ENCODE results near the gene MESP2. TPM values are rescaled to one million over a fixed set of nuclear protein-coding genes. Genes with fewer than 3 reads are reported as not detected.

MESP2 gene
- total RNA-seq, 1 experiment from 2014 or later = not detected

DNA sequence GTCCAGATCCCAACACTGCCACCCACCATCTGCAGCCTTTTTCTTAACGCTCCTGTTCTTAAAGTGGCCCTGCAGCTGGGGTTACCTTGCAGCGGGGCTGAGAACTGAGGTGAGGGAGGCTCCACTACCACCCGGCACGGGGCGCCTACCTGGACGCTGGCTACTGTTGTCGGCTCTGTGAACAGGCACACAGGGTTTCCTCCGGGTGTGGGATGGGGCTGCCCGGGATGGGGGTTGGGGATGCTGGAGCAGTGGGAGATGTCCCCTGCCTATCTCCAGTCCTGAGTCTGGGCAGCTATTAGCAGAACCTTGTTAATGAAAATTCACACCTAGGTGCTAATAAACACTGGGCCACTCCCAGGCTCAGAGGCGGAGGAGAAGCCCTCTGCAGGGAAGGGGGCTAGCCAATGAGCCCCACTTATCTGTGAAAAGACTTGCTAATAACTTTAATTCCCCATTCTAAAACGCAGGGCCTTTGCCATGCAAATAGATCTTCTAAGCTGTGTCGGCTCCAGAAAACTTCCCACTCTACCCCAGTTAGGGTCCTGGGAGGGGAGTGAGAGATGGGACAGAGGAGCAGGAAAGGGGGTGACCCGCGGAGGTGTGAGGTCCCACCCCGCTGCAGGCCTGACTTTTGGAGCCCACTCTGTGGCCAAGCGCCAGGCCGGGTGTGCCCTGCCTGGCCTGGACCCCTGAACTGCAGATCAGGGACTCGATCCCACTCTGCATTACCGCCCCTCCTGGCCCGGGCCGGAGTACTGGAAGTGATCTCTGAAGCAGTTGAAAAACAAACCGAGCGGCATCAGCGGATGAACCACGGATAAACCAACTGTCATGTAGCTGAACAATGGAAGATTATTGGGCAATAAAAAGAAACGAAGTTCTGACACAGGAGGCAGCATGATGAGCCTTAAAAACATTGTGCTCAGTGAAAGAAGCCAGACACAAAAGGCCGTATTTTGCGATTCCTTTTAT lies 28.1 kb upstream of the MESP2 start:
- no TSS peak for BruUV-seq (replicated peaks)
- TF ChIP-seq, protein P1, sequence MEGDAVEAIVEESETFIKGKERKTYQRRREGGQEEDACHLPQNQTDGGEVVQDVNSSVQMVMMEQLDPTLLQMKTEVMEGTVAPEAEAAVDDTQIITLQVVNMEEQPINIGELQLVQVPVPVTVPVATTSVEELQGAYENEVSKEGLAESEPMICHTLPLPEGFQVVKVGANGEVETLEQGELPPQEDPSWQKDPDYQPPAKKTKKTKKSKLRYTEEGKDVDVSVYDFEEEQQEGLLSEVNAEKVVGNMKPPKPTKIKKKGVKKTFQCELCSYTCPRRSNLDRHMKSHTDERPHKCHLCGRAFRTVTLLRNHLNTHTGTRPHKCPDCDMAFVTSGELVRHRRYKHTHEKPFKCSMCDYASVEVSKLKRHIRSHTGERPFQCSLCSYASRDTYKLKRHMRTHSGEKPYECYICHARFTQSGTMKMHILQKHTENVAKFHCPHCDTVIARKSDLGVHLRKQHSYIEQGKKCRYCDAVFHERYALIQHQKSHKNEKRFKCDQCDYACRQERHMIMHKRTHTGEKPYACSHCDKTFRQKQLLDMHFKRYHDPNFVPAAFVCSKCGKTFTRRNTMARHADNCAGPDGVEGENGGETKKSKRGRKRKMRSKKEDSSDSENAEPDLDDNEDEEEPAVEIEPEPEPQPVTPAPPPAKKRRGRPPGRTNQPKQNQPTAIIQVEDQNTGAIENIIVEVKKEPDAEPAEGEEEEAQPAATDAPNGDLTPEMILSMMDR (IDR thresholded peaks at IDR 0.05; ENCODE audit: unreplicated experiment) = no peak
- intact Hi-C loops (cut with micrococcal nuclease) = no loop called here
- no peaks in the 10 kb centered on the region for H3K27me3 Mint-ChIP-seq (ENCODE audit: insufficient read depth, unreplicated experiment)
- no peaks in the 10 kb centered on the region for H3K9me3 Mint-ChIP-seq (ENCODE audit: unreplicated experiment)
- H3K4me3 Mint-ChIP-seq (ENCODE audit: unreplicated experiment) = no peak overlapping the region
- no peaks in the 10 kb centered on the region for H3K4me1 Mint-ChIP-seq (ENCODE audit: insufficient read depth, unreplicated experiment)
- no peak for DNase-seq (ENCODE audit: unreplicated experiment)
- ChIA-PET POLR2A (no interaction called here), CTCF (interaction anchor here (1.6 to 2.7 kb wide), 2 partner anchors 127 to 140 kb away, joined by 8 to 11 read pairs; no protein-coding TSS in a partner anchor)
- no peaks in the 10 kb centered on the region for H3K36me3 Mint-ChIP-seq (ENCODE audit: insufficient read depth, unreplicated experiment)
- H3K27ac Mint-ChIP-seq (ENCODE audit: low read depth, unreplicated experiment) = no peak overlapping the region

DNA sequence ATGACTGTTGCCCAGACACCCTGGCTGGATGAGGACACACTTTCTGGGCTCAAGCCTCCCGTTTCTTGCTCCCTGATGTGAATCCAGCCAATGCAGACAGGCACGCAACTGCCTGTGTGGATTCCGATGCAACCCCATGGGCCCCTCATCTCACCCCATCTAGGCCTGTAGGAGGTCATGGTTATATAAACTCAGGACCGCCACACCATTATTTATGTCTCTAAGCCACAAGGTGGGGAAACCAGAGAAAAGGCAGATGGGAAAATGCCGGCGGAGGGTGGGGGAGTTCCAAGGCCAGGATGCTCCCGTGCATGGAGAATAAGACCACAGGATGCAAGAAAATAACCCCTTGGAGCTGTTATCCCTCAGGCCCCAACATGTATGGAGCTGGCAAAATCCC lies 27.1 kb upstream of the MESP2 start:
- H3K36me3 Mint-ChIP-seq (ENCODE audit: insufficient read depth, unreplicated experiment) = no peaks in the 10 kb centered on the region
- H3K27ac Mint-ChIP-seq (ENCODE audit: low read depth, unreplicated experiment) = no peak overlapping the region
- TF ChIP-seq, protein P1 (IDR thresholded peaks at IDR 0.05; ENCODE audit: unreplicated experiment) = no peak
- BruUV-seq (replicated peaks) = no TSS peak
- H3K9me3 Mint-ChIP-seq (ENCODE audit: unreplicated experiment) = no peaks in the 10 kb centered on the region
- H3K27me3 Mint-ChIP-seq (ENCODE audit: insufficient read depth, unreplicated experiment) = no peaks in the 10 kb centered on the region
- no peak for DNase-seq (ENCODE audit: unreplicated experiment)
- no peak overlapping the region for H3K4me3 Mint-ChIP-seq (ENCODE audit: unreplicated experiment)
- ChIA-PET POLR2A (no interaction called here), CTCF (interaction anchor here (0.6 to 2.7 kb wide), 8 partner anchors 9 to 224 kb away, joined by 3 to 11 read pairs (median 4); no protein-coding TSS in a partner anchor)
- intact Hi-C loops (cut with micrococcal nuclease) = no loop called here
- no peaks in the 10 kb centered on the region for H3K4me1 Mint-ChIP-seq (ENCODE audit: insufficient read depth, unreplicated experiment)

DNA sequence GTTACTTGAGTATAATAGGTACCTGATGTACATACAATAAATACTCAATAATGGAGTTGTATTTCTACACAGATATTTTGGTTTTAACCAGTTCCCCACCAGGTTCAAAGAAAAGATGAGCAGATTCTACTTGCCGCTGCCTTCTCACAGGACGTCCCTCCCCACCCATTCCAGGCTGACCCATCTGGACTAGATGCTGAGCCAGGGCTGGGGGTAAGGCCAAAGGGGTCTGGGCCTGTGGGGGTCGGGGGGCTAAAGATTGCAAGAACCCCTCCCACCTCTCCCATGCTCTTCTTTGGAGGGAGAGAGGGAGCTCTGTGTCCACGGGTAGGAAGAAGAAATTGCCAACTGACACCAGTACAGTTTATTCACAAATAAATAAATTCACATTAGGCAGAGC lies 26.6 kb upstream of the MESP2 start:
- ChIA-PET CTCF (interaction anchor here (0.5 to 2.7 kb wide), 9 partner anchors 9 to 373 kb away, joined by 3 to 11 read pairs (median 5); no protein-coding TSS in a partner anchor), POLR2A (no interaction called here)
- Mint-ChIP-seq H3K9me3 (ENCODE audit: unreplicated experiment) (no peaks in the 10 kb centered on the region), H3K27me3 (ENCODE audit: insufficient read depth, unreplicated experiment) (no peaks in the 10 kb centered on the region), H3K27ac (ENCODE audit: low read depth, unreplicated experiment) (no peak overlapping the region), H3K36me3 (ENCODE audit: insufficient read depth, unreplicated experiment) (no peaks in the 10 kb centered on the region), H3K4me3 (ENCODE audit: unreplicated experiment) (peak overlapping the region; percentile 49), H3K4me1 (ENCODE audit: insufficient read depth, unreplicated experiment) (peaks cover 2% of the 10 kb centered on the region)
- no peak for DNase-seq (ENCODE audit: unreplicated experiment)
- BruUV-seq (replicated peaks) = no TSS peak
- TF ChIP-seq, protein P1 (IDR thresholded peaks at IDR 0.05; ENCODE audit: unreplicated experiment) = no peak
- intact Hi-C loops (cut with micrococcal nuclease) = no loop called here

DNA sequence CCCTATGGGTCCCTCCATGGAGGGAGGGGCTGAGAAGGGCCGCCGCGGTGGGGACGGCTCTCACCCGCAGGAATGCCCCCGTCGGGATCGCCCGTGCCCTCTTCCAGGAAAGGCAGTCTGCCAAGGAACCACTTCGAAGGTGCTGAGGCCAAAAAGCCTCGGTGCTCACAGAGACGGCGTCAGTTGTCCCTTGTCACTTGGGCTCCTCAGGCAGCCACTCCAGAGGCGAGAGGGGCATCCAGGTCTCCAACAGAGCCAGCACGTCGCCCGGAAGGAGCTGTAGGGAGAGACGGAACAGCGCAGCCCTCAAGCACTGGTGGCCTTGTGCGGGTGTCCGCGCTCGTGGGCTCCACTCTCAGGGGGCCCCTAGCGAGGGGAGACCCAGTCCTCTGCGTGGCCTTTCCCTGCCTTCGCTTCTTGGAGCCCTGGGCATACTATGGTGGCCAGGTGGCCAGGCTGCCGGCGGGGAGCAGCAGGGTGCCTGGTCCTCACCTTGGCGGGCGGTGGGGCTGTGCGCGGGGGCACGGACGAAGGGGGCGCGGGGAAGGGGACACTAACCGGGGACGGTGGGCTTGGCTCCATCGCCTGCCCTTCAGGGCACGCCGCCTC lies 26.1 kb upstream of the MESP2 start:
- Mint-ChIP-seq H3K27ac (ENCODE audit: low read depth, unreplicated experiment) (no peak overlapping the region), H3K36me3 (ENCODE audit: insufficient read depth, unreplicated experiment) (no peaks in the 10 kb centered on the region), H3K9me3 (ENCODE audit: unreplicated experiment) (no peaks in the 10 kb centered on the region), H3K27me3 (ENCODE audit: insufficient read depth, unreplicated experiment) (no peaks in the 10 kb centered on the region), H3K4me1 (ENCODE audit: insufficient read depth, unreplicated experiment) (peaks cover 6% of the 10 kb centered on the region), H3K4me3 (ENCODE audit: unreplicated experiment) (peak overlapping the region; percentile 49)
- intact Hi-C loops (cut with micrococcal nuclease) = no loop called here
- TF ChIP-seq, protein P1 (IDR thresholded peaks at IDR 0.05; ENCODE audit: unreplicated experiment) = no peak
- DNase-seq (ENCODE audit: unreplicated experiment) = no peak
- CTCF ChIA-PET = interaction anchor here (0.5 to 3.7 kb wide), 10 partner anchors 10 to 373 kb away, joined by 3 to 24 read pairs (median 4); no protein-coding TSS in a partner anchor
- BruUV-seq (replicated peaks) = no TSS peak
- POLR2A ChIA-PET = interaction anchor here (0.8 to 2.9 kb wide), 3 partner anchors 126 to 144 kb away, joined by 3 to 10 read pairs (median 3); no protein-coding TSS in a partner anchor
